Activated T-cell treated with anti-CD3 and anti-CD28 coated beads, Interleukin-2, amount 50 U/mL, for 72 hours (primary cell): ENCODE results near the gene TMEM225B. TPM values are rescaled to one million over a fixed set of nuclear protein-coding genes. Genes with fewer than 3 reads are reported as not detected.

ENCODE experiments used
- ATAC-seq, 2 donors: fragments of 150-1000 bp; cut with Tn5 transposase; replicated peaks in 1 of 2; 2 replicates each; pipeline ENCODE4 v1.10.0; 2021; ENCODE audit warnings: moderate library complexity in 2 of 2, mild to moderate bottlenecking in 1 of 2
- DNase-seq, 2 donors: peaks; one replicate each; pipeline ENCODE4 v3.0.0; 2021 to 2022; ENCODE audit warnings: mixed read lengths in 1 of 2
- H3K27ac Mint-ChIP-seq: one replicate; pipeline ENCODE4 v1.8.0; 2022; ENCODE audit warnings: mild to moderate bottlenecking, moderate library complexity, mixed read lengths
- H3K27me3 Mint-ChIP-seq: one replicate; pipeline ENCODE4 v1.8.0; 2022; ENCODE audit warnings: low read depth, mixed read lengths
- H3K36me3 Mint-ChIP-seq, 2 donors: one replicate each; pipeline ENCODE4 v1.8.0; 2022; ENCODE audit warnings: mixed read lengths in 2 of 2, mild to moderate bottlenecking in 1 of 2; ENCODE audit not compliant: insufficient read depth in 2 of 2
- H3K4me1 Mint-ChIP-seq: one replicate; pipeline ENCODE4 v1.8.0; 2022; ENCODE audit warnings: low read depth, mixed read lengths
- H3K4me3 Mint-ChIP-seq, 2 donors: one replicate each; pipeline ENCODE4 v1.8.0; 2022; ENCODE audit warnings: mild to moderate bottlenecking in 2 of 2, mixed read lengths in 2 of 2, moderate library complexity in 2 of 2
- H3K9me3 Mint-ChIP-seq, 2 donors: one replicate each; pipeline ENCODE4 v1.8.0; 2022; ENCODE audit warnings: mixed read lengths in 2 of 2
- total RNA-seq, 2 donors: library from RNA; stranded (reverse); gene quantifications; one replicate each; pipeline ENCODE4 v1.2.3, GENCODE V29; 2022

Gene TMEM225B
- total RNA-seq, 2 donors from 2014 or later: 2.5 to 4.3 TPM

DNA sequence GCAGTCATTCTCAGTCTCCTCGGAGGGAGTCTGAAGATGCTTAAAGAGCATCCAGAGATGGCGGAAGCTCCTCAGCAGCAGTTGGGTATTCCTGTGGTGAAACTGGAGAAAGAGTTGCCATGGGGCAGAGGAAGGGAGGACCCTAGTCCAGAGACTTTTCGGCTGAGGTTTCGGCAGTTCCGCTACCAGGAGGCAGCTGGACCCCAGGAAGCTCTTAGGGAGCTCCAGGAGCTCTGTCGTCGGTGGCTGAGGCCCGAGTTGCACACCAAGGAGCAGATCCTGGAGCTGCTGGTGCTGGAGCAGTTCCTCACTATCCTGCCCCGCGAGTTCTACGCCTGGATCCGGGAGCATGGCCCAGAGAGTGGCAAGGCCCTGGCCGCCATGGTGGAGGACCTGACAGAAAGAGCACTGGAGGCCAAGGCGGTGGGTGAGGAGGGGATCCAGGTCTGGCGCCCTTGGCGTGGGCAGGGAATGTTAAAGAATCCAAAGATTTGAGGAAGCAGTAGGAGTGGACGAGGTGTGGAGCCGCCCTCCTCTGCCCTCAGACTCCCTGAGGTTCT is 21.6 kb downstream of the TMEM225B start:
- DNase-seq: no peak
- H3K4me3 Mint-ChIP-seq: peak overlapping the region in 1 of 2 donors; percentile 97

DNA sequence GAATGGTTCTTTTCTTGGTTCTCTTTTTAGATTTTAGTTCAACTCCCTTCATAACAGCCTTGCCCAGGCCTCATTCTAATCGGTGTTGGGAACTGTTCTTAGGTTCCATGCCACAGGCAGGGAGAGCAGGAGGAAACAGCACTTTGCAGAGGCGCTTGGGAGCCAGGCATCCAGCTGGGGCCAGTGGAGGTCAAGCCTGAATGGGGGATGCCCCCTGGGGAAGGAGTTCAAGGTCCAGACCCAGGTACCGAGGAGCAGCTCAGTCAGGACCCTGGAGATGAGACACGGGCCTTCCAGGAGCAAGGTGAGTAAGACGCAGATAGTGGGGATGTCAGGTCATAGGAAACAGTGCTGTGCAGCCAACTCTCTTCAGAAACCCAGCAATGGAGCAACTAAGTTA is 23.2 kb downstream of the TMEM225B start:
- H3K4me3 Mint-ChIP-seq: no peak overlapping the region
- peak overlapping the region; percentile 82 for H3K27ac Mint-ChIP-seq
- H3K4me1 Mint-ChIP-seq: peaks cover 91% of the 10 kb centered on the region
- peaks cover 28 to 54% of the 10 kb centered on the region in 2 donors for H3K36me3 Mint-ChIP-seq
- ATAC-seq (no peak), DNase-seq (no peak)
- H3K27me3 Mint-ChIP-seq: no peaks in the 10 kb centered on the region
- no peaks in the 10 kb centered on the region for H3K9me3 Mint-ChIP-seq

More for the DNA sequence above, 21.6 kb downstream of the TMEM225B start:
- H3K36me3 Mint-ChIP-seq: peaks cover 15 to 42% of the 10 kb centered on the region in 2 donors
- peak overlapping the region; percentile 74 for H3K27ac Mint-ChIP-seq
- H3K27me3 Mint-ChIP-seq: no peaks in the 10 kb centered on the region
- H3K9me3 Mint-ChIP-seq: no peaks in the 10 kb centered on the region
- no peak for ATAC-seq
- H3K4me1 Mint-ChIP-seq: peaks cover 83% of the 10 kb centered on the region

DNA sequence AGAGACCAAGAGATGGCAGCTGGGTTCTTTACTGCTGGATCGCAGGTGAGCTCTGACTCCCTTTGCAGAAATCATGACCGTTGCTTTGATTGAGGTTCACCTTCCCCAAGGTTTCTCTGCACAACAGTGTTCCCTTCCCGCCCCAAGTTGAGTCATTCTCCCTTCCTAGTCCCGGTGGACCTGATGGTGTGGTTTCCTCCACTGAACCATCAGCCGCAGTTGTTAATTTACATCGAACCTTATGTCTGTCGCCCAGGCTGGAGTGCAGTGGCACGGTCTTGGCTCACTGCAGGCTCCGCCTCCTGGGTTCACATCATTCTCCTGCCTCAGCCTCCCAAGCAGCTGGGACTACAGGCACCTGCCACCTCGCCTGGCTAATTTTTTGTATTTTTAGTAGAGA is 24.5 kb downstream of the TMEM225B start:
- peaks cover 92% of the 10 kb centered on the region for H3K4me1 Mint-ChIP-seq
- no peak for DNase-seq
- H3K27me3 Mint-ChIP-seq: no peaks in the 10 kb centered on the region
- H3K4me3 Mint-ChIP-seq: peak overlapping the region; percentile 94 to 97
- no peaks in the 10 kb centered on the region for H3K9me3 Mint-ChIP-seq
- peaks cover 31 to 64% of the 10 kb centered on the region in 2 donors for H3K36me3 Mint-ChIP-seq
- ATAC-seq: no peak
- H3K27ac Mint-ChIP-seq: peak overlapping the region; percentile 97

DNA sequence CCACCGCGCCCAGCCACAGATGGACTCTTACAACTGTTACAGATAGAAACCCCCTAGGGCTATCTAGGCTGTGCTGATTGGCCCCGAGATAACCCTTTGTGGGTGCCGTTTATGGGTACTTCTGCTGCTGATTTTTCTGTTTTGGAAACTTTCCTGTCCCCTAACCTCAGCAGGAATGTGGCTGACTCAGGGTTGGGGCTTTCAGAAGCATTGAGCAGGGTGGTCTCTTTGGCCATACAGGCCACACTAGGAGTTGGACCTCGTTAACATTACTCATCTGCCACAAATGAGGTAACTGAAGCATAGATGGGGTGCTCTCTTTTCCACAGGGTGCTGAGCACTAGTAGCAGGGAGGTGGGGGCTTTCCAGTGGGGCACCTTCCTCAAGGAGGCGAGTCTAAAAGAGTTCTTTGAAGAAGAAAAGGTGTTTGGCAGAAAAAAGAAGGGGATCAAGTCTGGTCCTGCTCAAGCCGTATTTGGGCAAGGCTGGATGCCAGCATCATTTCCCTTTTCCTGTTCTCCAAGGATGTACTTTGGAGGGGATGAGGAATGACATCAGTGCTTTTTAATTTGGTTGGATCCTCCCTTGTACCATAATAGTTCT is 25.1 kb downstream of the TMEM225B start:
- ATAC-seq: peak; percentile 65 to 70
- H3K27ac Mint-ChIP-seq: peak overlapping the region; percentile 97
- H3K9me3 Mint-ChIP-seq: no peaks in the 10 kb centered on the region
- peak; percentile 35 to 66 for DNase-seq
- H3K27me3 Mint-ChIP-seq: no peaks in the 10 kb centered on the region
- peak overlapping the region; percentile 94 to 97 for H3K4me3 Mint-ChIP-seq
- H3K4me1 Mint-ChIP-seq: peaks cover 87% of the 10 kb centered on the region
- peaks cover 32 to 66% of the 10 kb centered on the region in 2 donors for H3K36me3 Mint-ChIP-seq

DNA sequence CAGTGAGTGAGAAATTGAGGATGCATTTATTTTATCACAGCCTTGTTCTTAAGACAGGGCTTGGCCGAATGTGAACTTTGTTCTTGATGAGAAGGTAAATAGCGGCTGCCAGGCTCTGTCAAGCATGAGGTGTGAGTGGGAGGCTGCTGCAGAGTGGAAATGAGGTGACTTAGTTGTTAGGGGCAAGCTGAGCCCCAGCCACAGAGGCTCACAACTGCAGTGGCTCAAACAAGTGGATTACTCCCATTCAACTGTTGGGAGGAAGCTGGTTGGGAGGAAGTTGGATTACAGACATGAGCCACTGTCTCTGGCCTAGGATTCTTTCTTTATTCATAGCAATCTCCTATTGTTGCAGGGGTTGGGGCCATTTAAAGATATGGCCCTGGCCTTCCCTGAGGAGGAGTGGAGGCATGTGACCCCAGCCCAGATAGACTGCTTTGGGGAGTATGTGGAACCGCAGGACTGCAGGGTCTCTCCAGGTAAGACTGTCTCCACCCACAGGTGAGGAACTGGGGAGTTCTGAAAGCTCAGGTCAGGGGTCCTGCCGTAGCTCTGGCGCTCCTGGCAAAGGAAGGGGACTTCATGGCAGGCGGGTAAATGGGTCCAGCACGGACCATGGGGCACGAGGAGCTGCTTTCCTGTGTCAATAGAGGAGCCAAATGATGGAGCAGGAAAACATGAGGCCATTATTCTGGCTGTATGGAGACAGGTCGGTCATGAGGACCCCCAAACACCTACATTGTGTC is 25.8 kb downstream of the TMEM225B start:
- ATAC-seq: peak; percentile 62 to 68
- Mint-ChIP-seq H3K27me3 (no peaks in the 10 kb centered on the region), H3K4me3 (peak overlapping the region; percentile 94 to 97), H3K36me3 (peaks cover 38 to 68% of the 10 kb centered on the region in 2 donors), H3K4me1 (peaks cover 87% of the 10 kb centered on the region), H3K9me3 (no peaks in the 10 kb centered on the region), H3K27ac (peak overlapping the region; percentile 97)
- peak; percentile 61 to 65 for DNase-seq

DNA sequence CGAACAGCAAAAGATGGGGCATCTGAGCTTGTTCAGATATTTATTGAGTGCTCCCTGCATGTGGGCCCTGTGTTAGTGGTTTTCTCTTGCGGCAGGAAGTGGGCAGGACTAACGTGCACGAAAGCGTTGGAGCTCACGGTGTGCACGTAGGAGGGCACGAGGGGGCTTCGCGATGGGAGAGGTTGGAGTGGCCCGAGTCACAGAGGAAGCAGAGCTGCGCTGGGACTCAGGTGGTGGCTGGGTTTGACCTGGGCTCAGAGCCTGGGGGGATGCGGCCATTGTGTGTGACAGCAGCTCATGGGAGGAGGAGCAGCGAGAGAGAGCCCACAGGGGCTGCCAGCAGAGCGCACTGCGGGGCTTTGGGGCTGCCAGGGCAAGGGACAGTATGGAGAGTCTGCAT is 26.4 kb downstream of the TMEM225B start:
- H3K36me3 Mint-ChIP-seq: peaks cover 38 to 62% of the 10 kb centered on the region in 2 donors
- DNase-seq: peak; percentile 79 to 83
- peak overlapping the region; percentile 94 to 97 for H3K4me3 Mint-ChIP-seq
- ATAC-seq: peak; percentile 76 to 78
- no peaks in the 10 kb centered on the region for H3K27me3 Mint-ChIP-seq
- H3K9me3 Mint-ChIP-seq: no peaks in the 10 kb centered on the region
- H3K27ac Mint-ChIP-seq: peak overlapping the region; percentile 97
- H3K4me1 Mint-ChIP-seq: peaks cover 85% of the 10 kb centered on the region

DNA sequence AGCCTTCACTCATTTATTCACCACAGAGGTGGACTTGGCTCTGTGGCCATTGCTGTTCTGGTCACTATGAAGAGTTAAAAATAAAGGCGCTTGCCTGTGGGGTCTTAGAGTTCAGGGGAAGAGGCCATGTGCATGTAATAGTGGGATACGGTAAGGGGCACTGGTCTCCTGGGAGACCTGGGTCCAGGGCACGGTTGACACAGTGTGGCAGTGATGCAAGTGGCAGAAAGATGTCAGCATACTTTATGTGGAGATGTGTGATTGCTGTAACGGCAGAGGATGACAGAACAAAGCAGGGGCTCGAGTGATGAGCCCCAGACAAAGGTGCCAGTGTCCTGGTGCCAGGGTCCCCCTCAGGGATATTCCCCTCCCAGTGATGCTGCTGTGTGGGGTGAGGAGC is 27.3 kb downstream of the TMEM225B start:
- Mint-ChIP-seq H3K27me3 (no peaks in the 10 kb centered on the region), H3K4me3 (peak overlapping the region; percentile 94 to 97), H3K27ac (peak overlapping the region; percentile 97), H3K9me3 (no peaks in the 10 kb centered on the region), H3K4me1 (peaks cover 89% of the 10 kb centered on the region), H3K36me3 (peaks cover 38 to 65% of the 10 kb centered on the region in 2 donors)
- ATAC-seq (no peak), DNase-seq (peak in 1 of 2 donors; percentile 21)

DNA sequence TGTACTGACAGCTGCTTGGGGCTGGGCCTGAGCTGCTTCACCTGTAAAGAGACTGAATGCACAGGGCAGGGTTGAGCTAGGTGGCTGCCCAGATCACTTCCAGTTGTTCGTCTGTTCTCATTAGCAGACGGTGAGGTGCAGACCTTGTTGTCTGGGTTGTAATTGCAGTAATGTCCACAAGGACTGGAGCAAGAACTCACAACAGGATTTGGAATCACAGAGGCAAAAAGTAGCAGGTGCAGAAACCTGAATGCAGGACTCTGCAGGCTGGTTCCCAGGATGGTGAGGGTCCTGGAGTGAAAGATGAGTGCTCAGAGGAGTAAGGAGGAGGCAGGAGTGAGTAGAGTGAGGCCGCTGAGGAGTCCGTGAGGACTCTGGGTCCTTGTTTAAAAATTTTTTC is 27.9 kb downstream of the TMEM225B start:
- Mint-ChIP-seq H3K36me3 (peaks cover 40 to 64% of the 10 kb centered on the region in 2 donors), H3K27me3 (no peaks in the 10 kb centered on the region), H3K27ac (peak overlapping the region; percentile 97), H3K9me3 (no peaks in the 10 kb centered on the region), H3K4me3 (peak overlapping the region; percentile 94 to 97), H3K4me1 (peaks cover 90% of the 10 kb centered on the region)
- no peak for ATAC-seq
- no peak for DNase-seq

DNA sequence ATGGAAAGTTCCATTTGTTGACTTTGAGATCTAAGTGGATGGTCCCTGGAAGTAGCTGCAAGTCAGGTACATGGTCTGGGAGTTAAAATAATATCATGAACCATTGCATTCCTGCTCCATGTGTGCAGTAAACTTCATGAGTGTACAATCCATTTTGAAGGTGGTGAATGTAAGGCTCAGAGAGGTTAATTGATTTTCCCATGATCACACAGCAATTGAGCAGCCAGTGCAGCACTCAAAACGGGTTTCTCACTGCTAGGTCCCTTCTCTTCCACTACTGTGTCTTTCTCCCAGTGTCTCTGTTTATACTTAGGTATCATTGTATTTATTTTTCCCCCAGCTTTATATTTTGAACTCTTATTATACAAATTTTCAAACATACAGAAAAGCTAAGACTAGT is 28.6 kb downstream of the TMEM225B start:
- Mint-ChIP-seq H3K27me3 (no peaks in the 10 kb centered on the region), H3K4me3 (peak overlapping the region; percentile 94 to 97), H3K27ac (peak overlapping the region; percentile 97)

DNA sequence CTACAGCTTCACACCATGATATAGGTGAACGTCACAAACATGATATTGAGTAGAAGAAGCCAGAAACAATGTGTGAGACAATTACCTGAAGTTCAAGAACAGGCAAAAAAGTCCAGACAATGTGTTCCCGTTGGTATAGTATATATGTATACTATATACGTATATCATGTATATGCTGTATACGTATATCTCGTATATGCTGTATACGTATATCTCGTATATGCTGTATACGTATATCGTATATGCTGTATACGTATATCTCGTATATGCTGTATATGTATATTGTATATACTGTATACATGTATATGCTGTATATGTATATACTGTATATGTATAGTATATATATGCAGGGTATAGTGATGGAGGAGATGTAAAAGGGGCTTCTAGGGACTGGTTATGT is 29.4 kb downstream of the TMEM225B start:
- H3K27ac Mint-ChIP-seq: no peak overlapping the region
- peaks cover 43 to 57% of the 10 kb centered on the region in 2 donors for H3K36me3 Mint-ChIP-seq
- ATAC-seq: no peak

More for the DNA sequence above, 28.6 kb downstream of the TMEM225B start:
- DNase-seq (no peak), ATAC-seq (no peak)
- Mint-ChIP-seq H3K36me3 (peaks cover 43 to 61% of the 10 kb centered on the region in 2 donors), H3K4me1 (peaks cover 90% of the 10 kb centered on the region), H3K9me3 (no peaks in the 10 kb centered on the region)

DNA sequence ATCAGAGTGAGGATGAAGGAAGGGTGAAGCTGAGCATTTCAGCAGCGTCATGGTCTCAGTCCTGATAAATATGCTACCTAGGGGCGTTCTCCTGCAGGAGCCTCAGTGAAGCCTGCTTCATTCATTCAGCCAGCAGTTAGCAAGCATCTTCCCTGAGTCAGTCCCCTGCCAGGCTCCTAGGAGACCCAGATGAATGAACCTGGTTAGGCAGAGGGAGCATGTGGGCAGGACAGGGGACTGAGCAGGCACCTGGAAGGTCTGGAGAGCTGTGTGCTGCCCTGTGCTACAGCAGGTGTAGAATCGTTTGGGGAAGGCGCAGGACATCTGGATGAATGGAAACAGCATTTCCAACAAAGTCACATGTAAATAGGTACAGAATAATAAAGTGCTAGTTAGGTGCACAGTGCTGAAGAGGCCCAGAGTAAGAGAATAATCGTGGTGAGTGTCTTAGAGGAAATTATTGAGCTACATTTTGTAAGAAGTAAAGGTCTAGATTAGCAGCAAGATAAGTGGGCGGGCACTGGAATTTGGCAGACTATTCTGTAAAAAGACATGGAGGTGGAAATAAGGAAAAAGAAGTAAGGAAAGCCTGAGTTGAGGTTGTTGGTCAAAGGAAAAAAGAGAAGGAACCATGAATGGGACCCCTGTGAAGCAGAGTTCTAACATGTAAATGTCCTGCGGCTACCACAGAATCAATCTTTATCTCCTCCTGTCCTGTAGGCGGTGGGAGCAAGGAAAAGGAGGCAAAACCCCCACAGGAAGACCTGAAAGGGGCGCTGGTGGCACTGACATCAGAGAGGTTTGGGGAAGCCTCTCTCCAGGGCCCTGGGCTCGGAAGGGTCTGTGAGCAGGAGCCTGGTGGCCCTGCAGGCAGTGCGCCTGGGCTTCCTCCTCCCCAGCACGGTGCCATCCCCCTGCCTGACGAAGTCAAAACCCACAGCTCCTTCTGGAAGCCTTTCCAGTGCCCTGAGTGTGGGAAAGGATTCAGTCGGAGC is 30.7 kb downstream of the TMEM225B start:
- ATAC-seq (no peak), DNase-seq (no peak)
- no peak overlapping the region for H3K4me3 Mint-ChIP-seq
- H3K27ac Mint-ChIP-seq: peak overlapping the region; percentile 76
- no peaks in the 10 kb centered on the region for H3K9me3 Mint-ChIP-seq
- peaks cover 36 to 53% of the 10 kb centered on the region in 2 donors for H3K36me3 Mint-ChIP-seq
- no peaks in the 10 kb centered on the region for H3K27me3 Mint-ChIP-seq
- peaks cover 87% of the 10 kb centered on the region for H3K4me1 Mint-ChIP-seq

More for the DNA sequence above, 29.4 kb downstream of the TMEM225B start:
- H3K9me3 Mint-ChIP-seq: no peaks in the 10 kb centered on the region
- peaks cover 91% of the 10 kb centered on the region for H3K4me1 Mint-ChIP-seq
- no peak for DNase-seq
- no peak overlapping the region for H3K4me3 Mint-ChIP-seq
- no peaks in the 10 kb centered on the region for H3K27me3 Mint-ChIP-seq

DNA sequence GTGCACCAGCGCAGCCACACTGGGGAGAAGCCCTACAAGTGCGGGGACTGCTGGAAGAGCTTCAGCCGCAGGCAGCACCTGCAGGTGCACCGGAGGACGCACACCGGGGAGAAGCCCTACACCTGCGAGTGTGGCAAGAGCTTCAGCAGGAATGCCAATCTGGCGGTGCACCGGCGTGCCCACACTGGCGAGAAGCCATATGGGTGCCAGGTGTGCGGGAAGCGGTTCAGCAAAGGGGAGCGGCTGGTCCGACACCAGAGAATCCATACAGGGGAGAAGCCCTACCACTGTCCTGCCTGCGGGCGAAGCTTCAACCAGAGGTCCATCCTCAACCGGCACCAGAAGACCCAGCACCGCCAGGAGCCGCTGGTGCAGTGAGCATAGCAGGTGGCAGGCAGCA is 31.6 kb downstream of the TMEM225B start:
- Mint-ChIP-seq H3K4me3 (no peak overlapping the region), H3K9me3 (no peaks in the 10 kb centered on the region), H3K27me3 (no peaks in the 10 kb centered on the region), H3K27ac (peak overlapping the region; percentile 44), H3K36me3 (peaks cover 32 to 45% of the 10 kb centered on the region in 2 donors), H3K4me1 (peaks cover 79% of the 10 kb centered on the region)
- no peak for DNase-seq
- ATAC-seq: no peak
